DND-41 (cell line): ENCODE results near the gene FAM227B.

ENCODE experiments used
- CTCF ChIP-seq: IDR thresholded peaks from 2 replicates; pipeline ENCODE4 v1.5.1; 2012; ENCODE audit warnings: borderline replicate concordance, low read length, moderate library complexity, mild to moderate bottlenecking; ENCODE audit not compliant: poor library complexity, severe bottlenecking; ENCODE audit errors: extremely low read depth
- EZH2 ChIP-seq: IDR thresholded peaks from 3 replicates; pipeline ENCODE4 v1.6.1; 2012; ENCODE audit warnings: borderline replicate concordance, low read depth, mild to moderate bottlenecking, moderate library complexity, low read length, inconsistent platforms; ENCODE audit not compliant: severe bottlenecking

- TF ChIP-seq CTCF (no peak), EZH2 (no peak)
Observed at GRCh38 chr15:49382394-49382793, 238.2 kb downstream of the FAM227B start.
